ENCODE data around the gene CROCC2. TPM values are rescaled to one million over a fixed set of nuclear protein-coding genes. Genes with fewer than 3 reads are reported as not detected.

The CROCC2 gene
- total RNA-seq, 2 experiments from 2014 or later, result not detected

- TF ChIP-seq CTCF (conservative IDR thresholded peaks at IDR 0.05; ENCODE audit: low read length) (no peak), EZH2phosphoT487 (IDR thresholded peaks at IDR 0.05; ENCODE audit: borderline replicate concordance, low read depth, low read length) (no peak)
Measured at GRCh38 chr2:240951045-240951594, 45.0 kb downstream of the CROCC2 start.

GRCh38 chr2:240952496-240953246 lies 46.5 kb downstream of the CROCC2 start:
- H3K4me3 ChIP-seq (ENCODE audit: low read depth, low read length, poor library complexity, severe bottlenecking), result no peak overlapping the region
- POLR2A ChIA-PET, result no interaction called here
- no peaks in the 10 kb centered on the region for H3K36me3 ChIP-seq (ENCODE audit: insufficient read depth, low read length)
- no TSS peak for BruUV-seq (replicated peaks)
- no peak overlapping the region for H2AFZ ChIP-seq (ENCODE audit: low read length)
- no peaks in the 10 kb centered on the region for H3K4me1 ChIP-seq (ENCODE audit: insufficient read depth, low read length, poor library complexity, severe bottlenecking)
- no peaks in the 10 kb centered on the region for H3K79me2 ChIP-seq (ENCODE audit: insufficient read depth, low read depth, low read length)
- no peaks in the 10 kb centered on the region for H4K20me1 ChIP-seq (ENCODE audit: insufficient read depth, low read length)
- DNase-seq (ENCODE audit: low spot score), result no peak
- CTCF ChIA-PET (ENCODE audit: unreplicated experiment), result no interaction called here
- no peak for TF ChIP-seq EZH2phosphoT487 (IDR thresholded peaks at IDR 0.05; ENCODE audit: borderline replicate concordance, low read depth, low read length)
- no peak for TF ChIP-seq CTCF (conservative IDR thresholded peaks at IDR 0.05; ENCODE audit: low read length)
- no peak overlapping the region for H3K27ac ChIP-seq (ENCODE audit: low read depth, low read length, poor library complexity, severe bottlenecking)
- intact Hi-C loops (cut with micrococcal nuclease; ENCODE audit: unreplicated experiment), result no loop called here
- no peaks in the 10 kb centered on the region for H3K9me3 ChIP-seq (ENCODE audit: low read length)
- no peaks in the 10 kb centered on the region for H3K9me2 ChIP-seq (ENCODE audit: insufficient read depth, low read length)
- H3K4me2 ChIP-seq (ENCODE audit: low read length), result no peak overlapping the region

More at GRCh38 chr2:240951045-240951594, 45.0 kb downstream of the CROCC2 start:
- no peak for DNase-seq (ENCODE audit: low spot score)
- no peaks in the 10 kb centered on the region for H3K9me3 ChIP-seq (ENCODE audit: low read length)
- intact Hi-C loops (cut with micrococcal nuclease; ENCODE audit: unreplicated experiment), result no loop called here
- BruUV-seq (replicated peaks), result no TSS peak
- H3K27ac ChIP-seq (ENCODE audit: low read depth, low read length, poor library complexity, severe bottlenecking), result no peak overlapping the region
- no peaks in the 10 kb centered on the region for H4K20me1 ChIP-seq (ENCODE audit: insufficient read depth, low read length)
- H3K4me3 ChIP-seq (ENCODE audit: low read depth, low read length, poor library complexity, severe bottlenecking), result no peak overlapping the region
- H3K79me2 ChIP-seq (ENCODE audit: insufficient read depth, low read depth, low read length), result no peaks in the 10 kb centered on the region
- no peaks in the 10 kb centered on the region for H3K4me1 ChIP-seq (ENCODE audit: insufficient read depth, low read length, poor library complexity, severe bottlenecking)
- CTCF ChIA-PET (ENCODE audit: unreplicated experiment), result no interaction called here
- H3K9me2 ChIP-seq (ENCODE audit: insufficient read depth, low read length), result no peaks in the 10 kb centered on the region
- H3K36me3 ChIP-seq (ENCODE audit: insufficient read depth, low read length), result no peaks in the 10 kb centered on the region
- POLR2A ChIA-PET, result no interaction called here
- H3K4me2 ChIP-seq (ENCODE audit: low read length), result no peak overlapping the region
- H2AFZ ChIP-seq (ENCODE audit: low read length), result no peak overlapping the region
